Uterus (tissue), 4 donors: Measurements from ENCODE around the gene CTDSP2. TPM values are rescaled to one million over a fixed set of nuclear protein-coding genes. Genes with fewer than 3 reads are reported as not detected.

ENCODE experiments used
- DNase-seq, 2 donors: peaks; one replicate each; pipeline ENCODE4 v3.0.0-alpha.2; 2019 to 2020
- H3K27ac ChIP-seq, 2 donors: fragments of 200-600 bp; sonication (generic); 1 replicate in 1 of 2; 2 replicates in 1 of 2; pipeline ENCODE4 v1.5.1; 2016 to 2018
- H3K27me3 ChIP-seq, 2 donors: fragments of 200-600 bp; sonication (generic); one replicate each; pipeline ENCODE4 v1.5.1; 2018 to 2019; ENCODE audit warnings: control low read depth in 1 of 2
- H3K36me3 ChIP-seq, 2 donors: fragments of 200-600 bp; sonication (generic); one replicate each; pipeline ENCODE4 v1.5.1; 2019; ENCODE audit warnings: control low read depth in 1 of 2
- H3K4me1 ChIP-seq, 2 donors: fragments of 200-600 bp; sonication (generic); one replicate each; pipeline ENCODE4 v1.5.1; 2018 to 2019; ENCODE audit warnings: control low read depth in 1 of 2
- H3K4me3 ChIP-seq, 2 donors: fragments of 200-600 bp; sonication (generic); 1 replicate in 1 of 2; 2 replicates in 1 of 2; pipeline ENCODE4 v1.5.1; 2018 to 2019; ENCODE audit warnings: mild to moderate bottlenecking in 1 of 2
- H3K9me3 ChIP-seq, 2 donors: fragments of 200-600 bp; sonication (generic); one replicate each; pipeline ENCODE4 v1.5.1; 2019; ENCODE audit warnings: control low read depth in 1 of 2
- CTCF ChIP-seq, 4 experiments: fragments of 200-600 bp in 2 of 4; fragments of 450-650 bp in 2 of 4; sonication (generic) in 2 of 4; IDR thresholded peaks; one replicate each; pipeline ENCODE4 v1.5.1; 2016 to 2019; ENCODE audit warnings: antibody characterized with exemption in 4 of 4, mild to moderate bottlenecking in 2 of 4, moderate library complexity in 1 of 4
- POLR2A ChIP-seq, 2 donors: fragments of 450-650 bp; IDR thresholded peaks; one replicate each; pipeline ENCODE4 v1.6.1; 2016; ENCODE audit warnings: antibody characterized with exemption in 2 of 2, mild to moderate bottlenecking in 1 of 2, moderate library complexity in 1 of 2
- intact Hi-C: fragments of 100-400 bp; cut with DNase I; formaldehyde crosslinking; loops from one replicate; pipeline ENCODE4 v1.15.1; 2023; ENCODE audit warnings: low total_unique reads
- total RNA-seq, 4 donors: library from RNA; depleted of rRNA in 3 of 4; stranded (reverse); fragments of >200 nt in 3 of 4; gene quantifications; one replicate each; pipeline versions ENCODE4 v1.1.0 to v1.2.4, GENCODE V29; 2014 to 2023
- donor health status: DM: yes; HTN: yes; CAD: no.

The CTDSP2 gene
- total RNA-seq, 4 donors from 2014 or later = 66.2 to 212 (median 90.9) TPM

GRCh38 chr12:57816001-57816854, 30.3 kb downstream of the CTDSP2 start:
- TF ChIP-seq POLR2A (IDR thresholded peaks at IDR 0.05) (no peak), CTCF (IDR thresholded peaks at IDR 0.05) (no peak)
- no peaks in the 10 kb centered on the region for H3K27me3 ChIP-seq
- H3K9me3 ChIP-seq = no peaks in the 10 kb centered on the region
- no peak overlapping the region for H3K4me3 ChIP-seq
- DNase-seq = no peak
- peak overlapping the region; percentile 9 to 15 for H3K27ac ChIP-seq
- intact Hi-C loops = no loop called here
- H3K4me1 ChIP-seq = peaks cover 0 to 14% of the 10 kb centered on the region in 2 donors
- H3K36me3 ChIP-seq = no peaks in the 10 kb centered on the region

GRCh38 chr12:57815177-57816000, 31.1 kb downstream of the CTDSP2 start:
- no peaks in the 10 kb centered on the region for H3K36me3 ChIP-seq
- intact Hi-C loops = no loop called here
- peaks cover 0 to 14% of the 10 kb centered on the region in 2 donors for H3K4me1 ChIP-seq
- H3K27me3 ChIP-seq = no peaks in the 10 kb centered on the region
- peak overlapping the region in 1 of 2 donors; percentile 28 for H3K27ac ChIP-seq
- no peak for DNase-seq
- no peak for TF ChIP-seq CTCF (IDR thresholded peaks at IDR 0.05)
- no peak for TF ChIP-seq POLR2A (IDR thresholded peaks at IDR 0.05)
- no peaks in the 10 kb centered on the region for H3K9me3 ChIP-seq
- no peak overlapping the region for H3K4me3 ChIP-seq

- no peaks in the 10 kb centered on the region for H3K9me3 ChIP-seq
- H3K4me3 ChIP-seq = no peak overlapping the region
- intact Hi-C loops = no loop called here
- peak; percentile 44 to 58 for DNase-seq
- no peaks in the 10 kb centered on the region for H3K36me3 ChIP-seq
- no peaks in the 10 kb centered on the region for H3K27me3 ChIP-seq
- H3K4me1 ChIP-seq = peaks cover 0 to 14% of the 10 kb centered on the region in 2 donors
- TF ChIP-seq CTCF (IDR thresholded peaks at IDR 0.05) (peak in 2 of 4 experiments; percentile 5 to 15), POLR2A (IDR thresholded peaks at IDR 0.05) (no peak)
- peak overlapping the region in 1 of 2 donors; percentile 43 for H3K27ac ChIP-seq
Observed at GRCh38 chr12:57813971-57814772, 32.4 kb downstream of the CTDSP2 start.

GRCh38 chr12:57813111-57813970, 33.2 kb downstream of the CTDSP2 start:
- H3K9me3 ChIP-seq = no peaks in the 10 kb centered on the region
- DNase-seq = no peak
- no peaks in the 10 kb centered on the region for H3K36me3 ChIP-seq
- H3K27ac ChIP-seq = no peak overlapping the region
- no peaks in the 10 kb centered on the region for H3K27me3 ChIP-seq
- TF ChIP-seq CTCF (IDR thresholded peaks at IDR 0.05) (no peak), POLR2A (IDR thresholded peaks at IDR 0.05) (no peak)
- H3K4me3 ChIP-seq = no peak overlapping the region
- intact Hi-C loops = no loop called here
- peaks cover 0 to 14% of the 10 kb centered on the region in 2 donors for H3K4me1 ChIP-seq
